Heart left ventricle (tissue), 13 donors: Measurements from ENCODE around the gene DENND1C.

ENCODE experiments used
- CTCF ChIP-seq, 12 donors: fragments of 200-600 bp; sonication (generic) in 4 of 12; IDR thresholded peaks; one replicate each; pipeline versions ENCODE4 v1.5.0 to v1.8.0; 2018 to 2022; ENCODE audit warnings: antibody characterized with exemption in 12 of 12, mild to moderate bottlenecking in 5 of 12
- POLR2A ChIP-seq, 2 donors: fragments of 450-650 bp; IDR thresholded peaks; one replicate each; pipeline ENCODE4 v1.6.1; 2017; ENCODE audit warnings: antibody characterized with exemption in 2 of 2, mild to moderate bottlenecking in 2 of 2, moderate library complexity in 2 of 2
- donor health status: ischemic (EF 13 %, LVEDD 7.1; RV severe dilation, severe dysfunction).
- donor health status: DM: no; HTN: yes; CAD: no.
- donor health status: DM: no; HTN: no; CAD: no.
- donor health status: ischemic (EF 25% LVEDD 6.9; RV normal size, moderate dysfunction).
- donor health status: ischemic (EF 25% LVEDD 5.7; RV mildly dilated, moderate dysfunction).
- donor health status: ischemic (EF 35%, LVEDD 5.7; RV mildly dilated, moderate dysfunction).
- donor health status: nonischemic (EF 11% LVEDD 7.7; RV severe dilation, severe dysfunction).
- donor health status: DM: yes; HTN: yes; CAD: no.
- donor health status: PGD.
- donor health status: ischemic (EF 29% LVEDD 5.4; RV normal size, mild dysfunction).
- donor health status: nonischemic (EF 23%, LVEDD 6.1; RV moderate dilation, normal function).

- TF ChIP-seq POLR2A (IDR thresholded peaks at IDR 0.05) (no peak), CTCF (IDR thresholded peaks at IDR 0.05) (no peak)
Measured at GRCh38 chr19:6451583-6452222, 29.9 kb downstream of the DENND1C start.
